GM11168 (cell line): Measurements from ENCODE around the gene GPC3.

Experiments used
- in situ Hi-C: fragments of 300-500 bp; cut with MboI; formaldehyde crosslinking; loops from one replicate; pipeline ENCODE4 v1.12.0; 2022; ENCODE audit warnings: low sequenced_read_pairs; ENCODE audit not compliant: unreplicated experiment

Gene GPC3

GRCh38 chrX:133668225-133668931 is 317.0 kb downstream of the GPC3 start:
- in situ Hi-C loops = no loop called here

- in situ Hi-C loops = no loop called here
Measured at GRCh38 chrX:133666256-133666655, 319.1 kb downstream of the GPC3 start.

GRCh38 chrX:133661962-133662839 is 323.2 kb downstream of the GPC3 start:
- in situ Hi-C loops = no loop called here

GRCh38 chrX:133660281-133660680 is 325.1 kb downstream of the GPC3 start:
- in situ Hi-C loops = no loop called here

GRCh38 chrX:133658293-133658911 is 327.0 kb downstream of the GPC3 start:
- in situ Hi-C loops = no loop called here

GRCh38 chrX:133655275-133656265 is 329.8 kb downstream of the GPC3 start:
- in situ Hi-C loops = no loop called here

GRCh38 chrX:133654811-133655210 is 330.6 kb downstream of the GPC3 start:
- in situ Hi-C loops = no loop called here

GRCh38 chrX:133653358-133653757 is 332.0 kb downstream of the GPC3 start:
- in situ Hi-C loops = no loop called here

GRCh38 chrX:133652185-133652584 is 333.2 kb downstream of the GPC3 start:
- in situ Hi-C loops = no loop called here

- in situ Hi-C loops = no loop called here
Measured at GRCh38 chrX:133650239-133650638, 335.2 kb downstream of the GPC3 start.

- in situ Hi-C loops = no loop called here
Measured at GRCh38 chrX:133649651-133650050, 335.7 kb downstream of the GPC3 start.

GRCh38 chrX:133648594-133648993 is 336.8 kb downstream of the GPC3 start:
- in situ Hi-C loops = no loop called here

- in situ Hi-C loops = no loop called here
Measured at GRCh38 chrX:133646719-133647116, 338.7 kb downstream of the GPC3 start.

- in situ Hi-C loops = no loop called here
Measured at GRCh38 chrX:133645977-133646718, 339.2 kb downstream of the GPC3 start.

- in situ Hi-C loops = no loop called here
Measured at GRCh38 chrX:133645256-133645655, 340.1 kb downstream of the GPC3 start.

- in situ Hi-C loops = no loop called here
Measured at GRCh38 chrX:133640161-133641015, 345.0 kb downstream of the GPC3 start.

- in situ Hi-C loops = no loop called here
Measured at GRCh38 chrX:133639726-133640125, 345.7 kb downstream of the GPC3 start.

- in situ Hi-C loops = no loop called here
Measured at GRCh38 chrX:133638285-133638684, 347.1 kb downstream of the GPC3 start.
